GM12878 (cell line): ENCODE measurements around the gene LRP2BP. TPM values are rescaled to one million over a fixed set of nuclear protein-coding genes. Genes with fewer than 3 reads are reported as not detected.
A peak's percentile ranks its signal among the peaks of the same experiment; 100 is the strongest.

Experiments
- ATF7 ChIP-seq: fragments of 450-650 bp; IDR thresholded peaks from 2 replicates; pipeline ENCODE4 v1.6.1; 2016; ENCODE audit warnings: low read depth, mild to moderate bottlenecking
- BRCA1 ChIP-seq: IDR thresholded peaks from 2 replicates; pipeline ENCODE4 v1.6.1; 2011; ENCODE audit warnings: low read depth, low read length, improper control_type of control experiment
- CHD4 ChIP-seq: fragments of 200-600 bp; sonication (generic); IDR thresholded peaks from 2 replicates; pipeline ENCODE4 v1.6.1; 2016; ENCODE audit warnings: mild to moderate bottlenecking
- CTCF ChIP-seq, 3 experiments: IDR thresholded peaks in 2 of 3; conservative IDR thresholded peaks in 1 of 3; 2 replicates each; pipeline ENCODE4 v1.5.1; 2011; ENCODE audit warnings: low read depth in 3 of 3, low read length in 3 of 3, mild to moderate bottlenecking in 3 of 3, control low read depth in 2 of 3, moderate library complexity in 2 of 3, inconsistent platforms in 1 of 3, mixed read lengths in 1 of 3; ENCODE audit not compliant: control insufficient read depth in 2 of 3, insufficient read depth in 1 of 3; ENCODE audit errors: extremely low read depth in 1 of 3
- EP300 ChIP-seq, 2 experiments: fragments of 150-350 bp in 1 of 2; IDR thresholded peaks; 2 replicates each; pipeline ENCODE4 v1.6.1; 2011 to 2012; ENCODE audit warnings: low read depth in 2 of 2, low read length in 2 of 2, borderline replicate concordance in 1 of 2, improper control_type of control experiment in 1 of 2, inconsistent platforms in 1 of 2; ENCODE audit not compliant: control insufficient read depth in 1 of 2
- EZH2 ChIP-seq: IDR thresholded peaks from 2 replicates; pipeline ENCODE4 v1.6.1; 2012; ENCODE audit warnings: low read depth, mild to moderate bottlenecking, control low read depth, inconsistent platforms, low read length, borderline replicate concordance; ENCODE audit not compliant: control insufficient read depth
- FOXK2 ChIP-seq: fragments of 450-650 bp; IDR thresholded peaks from 2 replicates; pipeline ENCODE4 v1.6.1; 2017; ENCODE audit warnings: mild to moderate bottlenecking, moderate library complexity
- HDAC2 ChIP-seq: fragments of 200-600 bp; sonication (generic); IDR thresholded peaks from 2 replicates; pipeline ENCODE4 v1.6.1; 2017
- IKZF1 ChIP-seq: fragments of 450-650 bp; conservative IDR thresholded peaks from 2 replicates; pipeline ENCODE4 v1.6.1; 2017; ENCODE audit warnings: antibody characterized with exemption, mild to moderate bottlenecking
- LARP7 ChIP-seq: fragments of 450-650 bp; IDR thresholded peaks from 2 replicates; pipeline ENCODE4 v1.6.1; 2017; ENCODE audit warnings: mild to moderate bottlenecking
- MLLT1 ChIP-seq: fragments of 450-650 bp; IDR thresholded peaks from 2 replicates; pipeline ENCODE4 v1.6.1; 2016; ENCODE audit warnings: mild to moderate bottlenecking
- NFXL1 ChIP-seq: fragments of 450-650 bp; IDR thresholded peaks from 2 replicates; pipeline ENCODE4 v1.6.1; 2017; ENCODE audit warnings: antibody characterized with exemption, mild to moderate bottlenecking, borderline replicate concordance
- RCOR1 ChIP-seq: conservative IDR thresholded peaks from 2 replicates; pipeline ENCODE4 v1.6.1; 2012; ENCODE audit warnings: low read depth, low read length, improper control_type of control experiment
- SREBF1 ChIP-seq: IDR thresholded peaks from 2 replicates; pipeline ENCODE4 v1.6.1; 2012; ENCODE audit warnings: mild to moderate bottlenecking, low read length
- TAF1 ChIP-seq: IDR thresholded peaks from 2 replicates; pipeline ENCODE4 v1.6.1; 2011; ENCODE audit warnings: mild to moderate bottlenecking, low read depth, low read length, borderline replicate concordance
- TCF12 ChIP-seq: IDR thresholded peaks from 2 replicates; pipeline ENCODE4 v1.6.1; 2011; ENCODE audit warnings: low read depth, mild to moderate bottlenecking, low read length
- USF2 ChIP-seq: IDR thresholded peaks from 2 replicates; pipeline ENCODE4 v1.6.1; 2011; ENCODE audit warnings: low read depth, low read length, improper control_type of control experiment, borderline replicate concordance
- ZNF24 ChIP-seq: fragments of 450-650 bp; IDR thresholded peaks from 2 replicates; pipeline ENCODE4 v1.6.1; 2017; ENCODE audit warnings: antibody characterized with exemption, mild to moderate bottlenecking
- ZNF592 ChIP-seq: fragments of 450-650 bp; IDR thresholded peaks from 2 replicates; pipeline ENCODE4 v1.6.1; 2017; ENCODE audit warnings: mild to moderate bottlenecking, moderate library complexity
- polyA plus RNA-seq, 11 experiments: library from polyadenylated mRNA; depleted of rRNA in 4 of 11; unstranded in 6 of 11; stranded (reverse) in 5 of 11; fragments of >200 nt; fragmentation: Nextera tagmentation in 4 of 11; fragmentation: Illumina TruSeq in 1 of 11; extraction: Ambion mirVana in 4 of 11; extraction: Trizol in 1 of 11; gene quantifications; 1 replicate in 1 of 11; 2 replicates in 10 of 11; pipeline versions ENCODE4 v1.2.1 to v1.2.3, GENCODE V29; 2011 to 2016; ENCODE audit warnings: inconsistent platforms in 2 of 11, missing spikeins in 2 of 11, low read depth in 1 of 11
- total RNA-seq, 4 experiments: library from RNA; depleted of rRNA in 3 of 4; stranded (reverse); fragments of >200 nt in 3 of 4; fragmentation: Illumina TruSeq in 1 of 4; extraction: Trizol in 1 of 4; gene quantifications; 2 replicates each; pipeline versions ENCODE4 v1.2.1 to v1.2.3, GENCODE V29; 2013 to 2021

The LRP2BP gene
- total and polyA plus RNA-seq, 10 of the 15 experiments (the other 5 are each of a cell fraction or from before 2014, with no cell fraction given): 0.27 to 5.2 (median 1.0) TPM

DNA sequence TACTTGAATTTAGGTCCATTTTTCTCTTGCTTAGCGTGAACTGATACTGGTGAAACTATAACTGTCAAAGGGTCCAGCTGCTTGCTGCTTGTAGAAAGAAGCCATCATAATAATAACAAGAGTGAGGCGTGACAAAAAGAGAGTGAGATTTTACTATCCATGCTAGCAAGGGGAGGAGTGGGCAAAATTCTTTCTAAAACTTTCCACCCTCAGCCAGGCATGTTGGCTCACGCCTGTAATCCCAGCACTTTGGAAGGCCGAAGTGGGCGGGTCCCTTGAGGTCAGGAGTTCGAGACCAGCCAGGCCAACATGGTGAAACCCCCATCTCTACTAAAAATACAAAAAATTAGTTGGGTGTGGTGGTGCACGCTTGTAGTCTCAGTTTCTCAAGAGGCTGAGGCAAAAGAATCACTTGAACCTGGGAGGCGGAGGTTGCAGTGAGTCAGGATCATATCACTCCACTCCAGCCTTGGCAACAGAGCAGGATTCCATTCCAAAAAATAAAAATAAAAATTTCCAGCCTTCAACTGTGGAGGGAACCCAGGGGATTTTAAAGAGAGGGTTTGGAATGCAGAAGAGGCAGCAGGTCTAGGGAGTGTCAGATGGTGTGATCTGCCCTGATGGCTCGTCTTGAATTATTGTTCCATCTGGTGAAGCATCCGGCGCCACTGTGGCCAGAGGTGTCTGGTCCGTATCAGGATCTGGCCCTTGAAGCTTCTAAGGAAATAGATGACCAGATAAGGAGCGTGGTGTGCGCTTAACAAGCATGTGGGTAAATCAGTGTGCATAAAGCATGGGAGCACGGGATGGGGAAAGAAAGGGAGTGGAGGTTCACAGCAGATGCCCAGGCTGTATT, 51.8 kb downstream of the LRP2BP start (continued):
- TF ChIP-seq ZNF24 (no peak), EZH2 (no peak), RCOR1 (0 out of 2 replicates have a peak, but pooled peaks have one; percentile 31), ATF7 (0 out of 2 replicates have a peak, but pooled peaks have one; percentile 6), HDAC2 (no peak), ZNF592 (no peak), LARP7 (no peak), TCF12 (0 out of 2 replicates have a peak, but pooled peaks have one; percentile 59), EP300 (IDR thresholded peaks at IDR 0.05; ENCODE audit: borderline replicate concordance in 1 of 2, control insufficient read depth in 1 of 2, low read depth in 2 of 2, low read length in 2 of 2) (peak; percentile 26 to 51; a peak in 1 of 4 replicates), TAF1 (no peak), SREBF1 (no peak), CHD4 (no peak), BRCA1 (no peak), MLLT1 (0 out of 2 replicates have a peak, but pooled peaks have one; percentile 29), IKZF1 (peak; percentile 64; the same call in 1 of the 2 replicates), USF2 (no peak), FOXK2 (no peak), NFXL1 (no peak), CTCF (IDR thresholded peaks at IDR 0.05 in 2 of 3, conservative IDR thresholded peaks at IDR 0.05 in 1 of 3; ENCODE audit: control insufficient read depth in 2 of 3, extremely low read depth in 1 of 3, insufficient read depth in 1 of 3, low read depth in 3 of 3, low read length in 3 of 3) (no peak)
